Measurements from ENCODE around the gene PPM1M.

GRCh38 chr3:52200981-52201679, 44.4 kb upstream of the PPM1M start:
- TF ChIP-seq, protein P1, sequence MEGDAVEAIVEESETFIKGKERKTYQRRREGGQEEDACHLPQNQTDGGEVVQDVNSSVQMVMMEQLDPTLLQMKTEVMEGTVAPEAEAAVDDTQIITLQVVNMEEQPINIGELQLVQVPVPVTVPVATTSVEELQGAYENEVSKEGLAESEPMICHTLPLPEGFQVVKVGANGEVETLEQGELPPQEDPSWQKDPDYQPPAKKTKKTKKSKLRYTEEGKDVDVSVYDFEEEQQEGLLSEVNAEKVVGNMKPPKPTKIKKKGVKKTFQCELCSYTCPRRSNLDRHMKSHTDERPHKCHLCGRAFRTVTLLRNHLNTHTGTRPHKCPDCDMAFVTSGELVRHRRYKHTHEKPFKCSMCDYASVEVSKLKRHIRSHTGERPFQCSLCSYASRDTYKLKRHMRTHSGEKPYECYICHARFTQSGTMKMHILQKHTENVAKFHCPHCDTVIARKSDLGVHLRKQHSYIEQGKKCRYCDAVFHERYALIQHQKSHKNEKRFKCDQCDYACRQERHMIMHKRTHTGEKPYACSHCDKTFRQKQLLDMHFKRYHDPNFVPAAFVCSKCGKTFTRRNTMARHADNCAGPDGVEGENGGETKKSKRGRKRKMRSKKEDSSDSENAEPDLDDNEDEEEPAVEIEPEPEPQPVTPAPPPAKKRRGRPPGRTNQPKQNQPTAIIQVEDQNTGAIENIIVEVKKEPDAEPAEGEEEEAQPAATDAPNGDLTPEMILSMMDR (IDR thresholded peaks at IDR 0.05), result no peak
- TF ChIP-seq POLR2A (IDR thresholded peaks at IDR 0.05), result no peak
- TF ChIP-seq POLR2AphosphoS5 (IDR thresholded peaks at IDR 0.05), result no peak
- no peak for TF ChIP-seq EP300 (IDR thresholded peaks at IDR 0.05)

Measured in stomach (tissue), 4 donors.